SK-N-MC (cell line): ENCODE results near the gene KRT40.

ENCODE experiments used
- EZH2 ChIP-seq: fragments of 200-600 bp; sonication (generic); IDR thresholded peaks from one replicate; pipeline ENCODE4 v1.6.1; 2017; ENCODE audit warnings: antibody characterized with exemption
- FOXP2 ChIP-seq: optimal IDR thresholded peaks from 2 replicates; pipeline ENCODE3; 2011; ENCODE audit warnings: mild to moderate bottlenecking, moderate library complexity; ENCODE audit not compliant: insufficient read depth; ENCODE audit errors: extremely low read length, control extremely low read depth
- POLR2AphosphoS5 ChIP-seq: IDR thresholded peaks from 2 replicates; pipeline ENCODE4 v1.6.1; 2012; ENCODE audit warnings: mild to moderate bottlenecking, low read depth, low read length, borderline replicate concordance

DNA sequence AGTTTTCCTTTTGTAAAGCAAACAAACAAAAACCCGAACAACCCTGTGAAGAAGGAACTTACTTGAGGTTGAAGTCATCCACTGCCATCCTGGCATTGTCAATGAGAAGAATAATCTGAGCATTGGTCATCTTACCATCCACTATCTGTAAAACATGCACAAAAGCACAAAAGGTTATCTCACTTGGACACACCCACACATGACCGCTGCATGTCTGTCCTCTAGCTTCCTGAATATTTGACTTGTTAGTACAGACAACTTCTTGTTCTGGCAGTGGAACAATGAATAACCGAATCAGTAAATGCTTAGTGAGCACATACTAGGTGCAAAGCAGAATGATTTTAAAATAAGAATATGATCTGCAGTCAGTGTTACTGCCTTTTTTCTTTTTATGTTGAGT is 52.8 kb downstream of the KRT40 start:
- TF ChIP-seq POLR2AphosphoS5, result no peak
- TF ChIP-seq EZH2, result no peak
- no peak for TF ChIP-seq FOXP2
